Measurements from ENCODE around the gene SMYD2. TPM values are rescaled to one million over a fixed set of nuclear protein-coding genes. Genes with fewer than 3 reads are reported as not detected.

The SMYD2 gene
- total RNA-seq, 1 donor from 2014 or later, result 18.2 TPM

DNA sequence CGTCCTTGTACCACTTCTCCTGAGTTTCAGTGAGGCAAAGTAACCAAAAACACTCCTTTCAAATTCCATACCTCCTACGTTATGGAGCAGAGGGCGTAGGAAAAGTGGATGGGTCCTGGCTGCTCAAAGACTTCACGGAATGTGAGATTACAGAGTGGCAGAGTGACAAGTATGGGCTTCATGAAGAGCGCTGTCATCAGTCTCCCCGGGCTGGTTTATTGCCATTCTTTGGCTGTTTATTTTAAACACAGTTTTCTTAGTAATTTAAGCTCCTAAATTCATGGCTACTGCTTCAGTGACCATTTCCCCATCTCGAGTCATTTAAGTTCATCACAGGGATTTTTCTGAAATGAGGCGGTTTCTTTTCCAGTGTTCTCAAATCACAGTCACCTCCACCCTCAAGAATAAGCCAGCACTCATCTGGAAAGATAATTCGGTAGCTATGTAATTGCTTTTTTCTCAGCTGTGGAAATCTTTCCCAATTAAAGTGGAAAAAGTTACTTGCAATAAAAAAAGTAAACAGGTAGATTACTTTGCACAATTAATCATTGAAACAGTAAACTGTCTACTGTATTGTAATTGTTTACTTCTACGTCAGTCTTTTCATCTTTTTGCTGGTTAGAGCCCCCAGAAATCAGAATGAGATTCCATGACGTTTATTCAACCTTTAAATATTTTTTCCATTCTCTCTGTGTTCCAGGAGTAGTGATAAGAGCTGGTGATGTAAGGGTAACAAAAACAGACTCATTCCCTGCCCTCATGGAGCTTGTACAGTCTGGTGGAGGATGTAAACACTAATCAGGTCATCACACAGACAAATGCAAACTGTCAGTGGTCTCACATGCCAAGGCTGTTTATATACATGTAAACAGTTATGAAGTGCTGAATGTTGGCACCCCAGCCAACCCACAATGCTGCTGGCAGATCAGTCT is 3.0 kb upstream of the SMYD2 start:
- Histone ChIP-seq H3K27ac (no peak overlapping the region), H3K4me3 (no peak overlapping the region), H3K27me3 (no peaks in the 10 kb centered on the region), H3K9me3 (no peaks in the 10 kb centered on the region), H3K4me1 (peaks cover 19% of the 10 kb centered on the region), H3K36me3 (no peaks in the 10 kb centered on the region)
- no peak for DNase-seq (ENCODE audit: extremely low spot score in 2 of 2)
- intact Hi-C loops (cut with DNase I), result no loop called here
- TF ChIP-seq POLR2A (IDR thresholded peaks at IDR 0.05) (no peak), POLR2AphosphoS5 (IDR thresholded peaks at IDR 0.05; ENCODE audit: insufficient read depth in 1 of 2, low read depth in 1 of 2) (no peak)
- TF ChIP-seq, protein P1, sequence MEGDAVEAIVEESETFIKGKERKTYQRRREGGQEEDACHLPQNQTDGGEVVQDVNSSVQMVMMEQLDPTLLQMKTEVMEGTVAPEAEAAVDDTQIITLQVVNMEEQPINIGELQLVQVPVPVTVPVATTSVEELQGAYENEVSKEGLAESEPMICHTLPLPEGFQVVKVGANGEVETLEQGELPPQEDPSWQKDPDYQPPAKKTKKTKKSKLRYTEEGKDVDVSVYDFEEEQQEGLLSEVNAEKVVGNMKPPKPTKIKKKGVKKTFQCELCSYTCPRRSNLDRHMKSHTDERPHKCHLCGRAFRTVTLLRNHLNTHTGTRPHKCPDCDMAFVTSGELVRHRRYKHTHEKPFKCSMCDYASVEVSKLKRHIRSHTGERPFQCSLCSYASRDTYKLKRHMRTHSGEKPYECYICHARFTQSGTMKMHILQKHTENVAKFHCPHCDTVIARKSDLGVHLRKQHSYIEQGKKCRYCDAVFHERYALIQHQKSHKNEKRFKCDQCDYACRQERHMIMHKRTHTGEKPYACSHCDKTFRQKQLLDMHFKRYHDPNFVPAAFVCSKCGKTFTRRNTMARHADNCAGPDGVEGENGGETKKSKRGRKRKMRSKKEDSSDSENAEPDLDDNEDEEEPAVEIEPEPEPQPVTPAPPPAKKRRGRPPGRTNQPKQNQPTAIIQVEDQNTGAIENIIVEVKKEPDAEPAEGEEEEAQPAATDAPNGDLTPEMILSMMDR (IDR thresholded peaks at IDR 0.05), result no peak

DNA sequence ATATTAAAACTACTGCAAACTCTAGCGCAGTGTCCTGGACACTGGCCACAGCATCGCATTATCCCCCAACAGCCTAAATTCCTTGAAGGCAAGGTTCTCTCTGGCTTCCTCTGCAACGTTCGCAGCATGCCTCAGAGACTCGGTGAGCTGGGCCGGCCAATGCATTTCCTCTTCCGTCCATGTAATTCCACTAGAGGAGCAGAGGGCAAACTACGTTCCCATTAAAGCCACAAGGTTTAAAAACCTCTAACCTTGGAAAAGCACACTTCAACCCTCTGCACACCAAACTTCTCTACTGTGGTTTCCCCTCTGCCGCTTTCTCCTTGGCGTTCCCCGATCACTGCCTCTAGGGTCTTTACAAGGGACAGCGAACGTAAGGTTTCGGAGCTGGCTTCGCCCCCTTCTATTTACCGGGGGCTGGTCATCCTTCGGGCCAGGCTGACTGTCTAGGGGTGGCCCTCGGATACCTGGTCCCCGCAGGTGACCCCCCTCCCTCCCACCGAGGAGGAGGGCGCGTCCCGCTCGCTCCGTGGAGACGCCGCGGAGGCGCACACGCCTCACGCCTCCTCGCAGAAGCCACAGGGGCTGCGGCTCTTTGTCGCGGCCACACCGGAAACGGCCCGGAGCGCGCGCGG is 456 bp upstream of the SMYD2 start:
- Histone ChIP-seq H3K36me3 (no peaks in the 10 kb centered on the region), H3K9me3 (no peaks in the 10 kb centered on the region), H3K27ac (peak overlapping the region; percentile 81), H3K27me3 (no peaks in the 10 kb centered on the region), H3K4me1 (peaks cover 24% of the 10 kb centered on the region), H3K4me3 (peak overlapping the region; percentile 85 to 97)
- intact Hi-C loops (cut with DNase I), result loop anchor here (10.0 kb wide), 1 partner anchor 274 kb away; the partner anchor contains the start of gene PTPN14
- TF ChIP-seq, protein P1 (IDR thresholded peaks at IDR 0.05), result no peak
- TF ChIP-seq POLR2AphosphoS5 (IDR thresholded peaks at IDR 0.05; ENCODE audit: insufficient read depth in 1 of 2, low read depth in 1 of 2) (no peak), POLR2A (IDR thresholded peaks at IDR 0.05) (no peak)
- DNase-seq (ENCODE audit: extremely low spot score in 2 of 2), result no peak

DNA sequence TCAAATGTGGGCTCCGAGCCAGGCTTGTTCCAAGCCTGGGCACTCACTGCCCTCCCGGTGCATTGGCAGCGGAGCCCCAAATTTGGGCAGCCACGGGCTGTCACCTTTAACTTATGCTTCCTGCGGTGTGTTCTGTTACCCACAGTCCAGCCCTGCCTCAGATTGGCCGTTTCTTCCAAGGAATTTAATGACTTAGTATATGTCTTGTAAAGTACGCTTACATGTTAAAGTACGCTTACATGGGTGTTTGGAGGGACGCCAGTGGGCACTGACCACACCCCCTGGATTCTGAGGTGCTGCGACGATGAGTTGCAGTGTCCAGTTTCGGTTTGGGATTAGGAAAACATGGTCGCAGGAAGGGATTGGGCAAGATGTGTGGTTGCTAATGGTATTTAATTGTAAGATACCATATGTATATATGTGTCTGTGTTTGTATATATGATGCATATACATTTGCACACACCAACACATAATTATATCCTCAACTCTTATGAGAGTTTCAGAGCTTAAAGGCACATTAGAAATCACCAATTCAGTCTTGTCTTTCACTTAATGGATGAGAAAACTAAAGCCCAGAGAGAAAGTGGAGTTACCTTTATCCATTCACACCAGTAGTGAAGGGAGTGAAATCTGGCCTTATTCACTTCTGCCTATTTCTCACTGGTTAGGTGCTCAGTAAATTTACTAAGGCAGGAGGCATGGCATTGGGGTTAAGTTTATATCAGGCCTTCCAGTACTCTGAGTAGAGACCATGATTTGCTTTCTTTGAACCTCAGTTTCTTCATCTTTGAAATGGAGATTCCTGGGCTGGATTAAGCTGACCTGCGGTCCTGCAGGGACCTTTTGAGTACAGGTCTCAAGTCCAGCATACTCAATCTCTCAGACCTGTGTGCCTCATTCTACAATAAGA is 1.0 kb downstream of the SMYD2 start:
- Histone ChIP-seq H3K27ac (peak overlapping the region; percentile 81), H3K9me3 (no peaks in the 10 kb centered on the region), H3K4me1 (peaks cover 24% of the 10 kb centered on the region), H3K27me3 (no peaks in the 10 kb centered on the region), H3K4me3 (peak overlapping the region; percentile 85 to 97), H3K36me3 (no peaks in the 10 kb centered on the region)
- DNase-seq (ENCODE audit: extremely low spot score in 2 of 2), result no peak
- intact Hi-C loops (cut with DNase I), result loop anchor here (10.0 kb wide), 1 partner anchor 273 kb away; the partner anchor contains the start of gene PTPN14
- TF ChIP-seq, protein P1 (IDR thresholded peaks at IDR 0.05), result no peak
- peak in 1 of 2 donors; percentile 16 for TF ChIP-seq POLR2AphosphoS5 (IDR thresholded peaks at IDR 0.05; ENCODE audit: insufficient read depth in 1 of 2, low read depth in 1 of 2)

DNA sequence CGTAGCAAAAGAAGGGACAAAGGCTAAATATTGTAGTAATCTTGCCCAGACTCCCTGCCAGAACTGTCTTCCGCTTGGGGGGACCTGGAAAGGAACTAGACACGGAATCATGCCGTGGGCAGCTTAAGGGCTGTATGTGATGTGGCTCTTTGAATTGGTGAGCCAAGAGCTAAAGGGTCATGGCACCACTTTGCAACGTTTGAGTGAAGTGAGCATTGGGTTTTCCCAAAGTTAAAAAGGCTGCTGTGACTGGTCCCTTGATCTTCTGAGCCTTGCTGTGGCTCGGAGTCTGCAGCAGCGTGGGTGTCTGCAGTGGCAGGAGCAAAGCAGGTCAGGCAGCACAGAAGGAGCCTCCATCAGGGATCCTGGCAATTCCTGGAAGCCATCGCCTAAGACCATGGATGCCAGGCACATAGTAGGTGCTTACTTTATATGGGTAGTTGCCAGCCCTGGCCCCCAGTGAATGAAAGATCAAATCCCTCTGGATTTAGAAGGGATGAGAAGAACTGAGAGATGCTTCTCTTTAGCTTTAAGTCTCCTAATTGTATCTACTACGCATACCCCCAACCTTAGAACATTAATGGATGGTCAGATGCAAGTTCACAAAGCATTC is 1.8 kb downstream of the SMYD2 start:
- Histone ChIP-seq H3K9me3 (no peaks in the 10 kb centered on the region), H3K36me3 (no peaks in the 10 kb centered on the region), H3K4me1 (peaks cover 24% of the 10 kb centered on the region), H3K27ac (no peak overlapping the region), H3K27me3 (no peaks in the 10 kb centered on the region), H3K4me3 (no peak overlapping the region)
- no peak for DNase-seq (ENCODE audit: extremely low spot score in 2 of 2)
- intact Hi-C loops (cut with DNase I), result loop anchor here (10.0 kb wide), 1 partner anchor 272 kb away; the partner anchor contains the start of gene PTPN14
- no peak for TF ChIP-seq POLR2A (IDR thresholded peaks at IDR 0.05)
- no peak for TF ChIP-seq POLR2AphosphoS5 (IDR thresholded peaks at IDR 0.05; ENCODE audit: insufficient read depth in 1 of 2, low read depth in 1 of 2)
- TF ChIP-seq, protein P1 (IDR thresholded peaks at IDR 0.05), result no peak
